K562 (cell line): ENCODE data around the gene NPB. TPM values are rescaled to one million over a fixed set of nuclear protein-coding genes. Genes with fewer than 3 reads are reported as not detected.

Experiments used
- ATAC-seq: fragments of 200-7000 bp; cut with Tn5 transposase; 3 replicates; pipeline ENCODE4 v1.9.1; 2020; ENCODE audit warnings: moderate library complexity
- BruUV-seq: library from RNA; stranded (reverse); fragments of 400-500 nt; replicated peaks from 2 replicates; lab custom pipeline; 2021; lab: Mats Ljungman, UMichigan
- CTCF ChIA-PET: fragments of 300-600 bp; formaldehyde crosslinking; extraction: SDS; loops from one replicate; lab custom pipeline; 2021; ENCODE audit warnings: low intra/inter-chr PET ratio; lab: Yijun Ruan, JAX
- POLR2A ChIA-PET: fragments of 300-600, 350-650 bp; sonication (Branson Sonifier 250); formaldehyde crosslinking; extraction: SDS; loops from one replicate; lab custom pipeline; 2021; ENCODE audit warnings: antibody characterized with exemption, inconsistent platforms; lab: Yijun Ruan, JAX
- DNase-seq, 4 experiments: peaks; one replicate each; pipeline versions ENCODE4 v3.0.0 to v3.0.0-alpha.2; 2011 to 2018; ENCODE audit warnings: low spot score in 3 of 4, mixed read lengths in 3 of 4; ENCODE audit errors: extremely low read depth in 1 of 4
- FAIRE-seq: peaks from 2 replicates; lab custom pipeline; 2011; peaks lifted over from hg19 to GRCh38; lab: Jason Lieb, UNC
- H2AFZ ChIP-seq: 2 replicates; pipeline ENCODE4 v1.6.0; 2011; ENCODE audit warnings: low read depth, low read length, control low read depth, inconsistent platforms
- H3K27ac ChIP-seq: fragments of 200-600 bp; 3 replicates; pipeline ENCODE4 v1.8.0; 2011; ENCODE audit warnings: low read depth, mild to moderate bottlenecking, control low read depth, inconsistent platforms, low read length, moderate library complexity, mixed read lengths; ENCODE audit errors: extremely low read depth
- H3K27me3 ChIP-seq, 2 experiments: fragments of 300-600 bp in 1 of 2; 2 replicates in 1 of 2; 3 replicates in 1 of 2; pipeline versions ENCODE4 v1.6.0 to v1.8.0; 2011; ENCODE audit warnings: inconsistent platforms in 2 of 2, low read length in 2 of 2, mild to moderate bottlenecking in 1 of 2, mixed read lengths in 1 of 2, moderate library complexity in 1 of 2; ENCODE audit not compliant: control insufficient read depth in 2 of 2, insufficient read depth in 2 of 2
- H3K36me3 ChIP-seq: fragments of 300-600 bp; 3 replicates; pipeline ENCODE4 v1.8.0; 2011; ENCODE audit warnings: mild to moderate bottlenecking, low read length, inconsistent platforms; ENCODE audit not compliant: control insufficient read depth, insufficient read depth
- H3K4me1 ChIP-seq, 2 experiments: fragments of 200-600 bp in 1 of 2; replicated peaks in 1 of 2; 2 replicates in 1 of 2; 3 replicates in 1 of 2; pipeline versions ENCODE4 v1.5.1 to v1.8.0; 2011; ENCODE audit warnings: inconsistent platforms in 2 of 2, low read length in 2 of 2, mild to moderate bottlenecking in 1 of 2, mixed read lengths in 1 of 2, moderate library complexity in 1 of 2; ENCODE audit not compliant: control insufficient read depth in 2 of 2, insufficient read depth in 2 of 2
- H3K4me2 ChIP-seq: 2 replicates; pipeline ENCODE4 v1.6.1; 2011; ENCODE audit warnings: low read length, control low read depth, inconsistent platforms, mixed read lengths; ENCODE audit not compliant: insufficient read depth
- H3K4me3 ChIP-seq: fragments of 200-600 bp; sonication (generic), shearing (Covaris generic); 2 replicates; pipeline ENCODE4 v1.5.1; 2016; ENCODE audit warnings: control low read depth, inconsistent platforms
- H3K79me2 ChIP-seq: fragments of 200-600 bp; 3 replicates; pipeline ENCODE4 v1.8.0; 2011; ENCODE audit warnings: low read length, inconsistent platforms; ENCODE audit not compliant: control insufficient read depth, insufficient read depth
- H3K9ac ChIP-seq, 2 experiments: 2 replicates each; pipeline versions ENCODE4 v1.6.0 to v1.6.1; 2011; ENCODE audit warnings: low read depth in 2 of 2, low read length in 2 of 2, control low read depth in 1 of 2, inconsistent platforms in 1 of 2, mild to moderate bottlenecking in 1 of 2, mixed read lengths in 1 of 2; ENCODE audit not compliant: insufficient read depth in 1 of 2
- H3K9me1 ChIP-seq: one replicate; pipeline ENCODE4 v1.6.0; 2011; ENCODE audit warnings: inconsistent platforms, mild to moderate bottlenecking, low read length, moderate library complexity; ENCODE audit not compliant: control insufficient read depth, insufficient read depth
- H3K9me3 ChIP-seq: replicated peaks from 2 replicates; pipeline ENCODE4 v1.5.1; 2011; ENCODE audit warnings: low read depth, low read length, inconsistent platforms; ENCODE audit not compliant: control insufficient read depth, insufficient read depth
- H4K20me1 ChIP-seq: replicated peaks from 2 replicates; pipeline ENCODE4 v1.6.1; 2011; ENCODE audit warnings: low read length, inconsistent platforms, mixed read lengths; ENCODE audit not compliant: control insufficient read depth, insufficient read depth
- BCOR ChIP-seq: fragments of 450-650 bp; IDR thresholded peaks from 2 replicates; pipeline ENCODE4 v1.6.1; 2016
- GTF2A2 ChIP-seq: IDR thresholded peaks from 2 replicates; pipeline ENCODE4 v1.6.1; 2016; ENCODE audit warnings: mild to moderate bottlenecking, missing genetic modification characterization, missing compliant biosample characterization
- MEIS2 ChIP-seq: fragments of 450-650 bp; IDR thresholded peaks from 2 replicates; pipeline ENCODE4 v1.6.1; 2014; ENCODE audit warnings: mild to moderate bottlenecking; ENCODE audit not compliant: partially characterized antibody
- ZNF121 ChIP-seq: sonication (generic); formaldehyde crosslinking; conservative IDR thresholded peaks from 2 replicates; pipeline ENCODE4 v1.8.0; 2022; ENCODE audit warnings: missing genetic modification reagents
- WGBS: fragments of 100-300 bp; shearing (Covaris generic); methylation state at CpG from one replicate; pipeline ENCODE4 v1.1.6; 2016; ENCODE audit warnings: low coverage, mixed read lengths; ENCODE audit not compliant: insufficient coverage; ENCODE audit errors: missing lambda C conversion rate; 5-methylcytosine and 5-hydroxymethylcytosine counted together
- in situ Hi-C: fragments of 300-500 bp; cut with MboI; formaldehyde crosslinking; loops from 4 replicates; pipeline ENCODE4 v1.15.0; 2018; ENCODE audit warnings: inconsistent platforms, mixed read lengths
- intact Hi-C: fragments of 100-400 bp; cut with micrococcal nuclease; formaldehyde crosslinking; loops from 2 replicates; pipeline ENCODE4 v1.14.2; 2022
- polyA plus RNA-seq, 8 experiments: library from polyadenylated mRNA; depleted of rRNA in 4 of 8; stranded (reverse) in 5 of 8; unstranded in 3 of 8; fragments of >200 nt; fragmentation: Nextera tagmentation in 2 of 8; fragmentation: Illumina TruSeq in 1 of 8; extraction: Ambion mirVana in 2 of 8; extraction: Trizol in 1 of 8; gene quantifications; 2 replicates each; pipeline versions ENCODE4 v1.2.1 to v1.2.3, GENCODE V29; 2011 to 2014; ENCODE audit warnings: inconsistent platforms in 1 of 8, missing spikeins in 1 of 8
- total RNA-seq, 7 experiments: library from RNA; depleted of rRNA in 6 of 7; stranded (reverse); fragments of >200 nt in 6 of 7; fragmentation: Illumina TruSeq in 2 of 7; extraction: Trizol in 2 of 7; gene quantifications; 2 replicates each; pipeline versions ENCODE4 v1.2.1 to v1.2.3, GENCODE V29; 2011 to 2021; ENCODE audit warnings: low replicate concordance in 1 of 7
- TF ChIP-seq, protein P1 (sequence below): sonication (generic); formaldehyde crosslinking; IDR thresholded peaks from 2 replicates; pipeline ENCODE4 v1.8.1; 2023; ENCODE audit warnings: mild to moderate bottlenecking, missing genetic modification reagents

Gene NPB
- total and polyA plus RNA-seq, 9 of the 15 experiments (the other 6 are each of a cell fraction or from before 2014, with no cell fraction given) = 0.03 to 0.61 (median 0.14) TPM; not detected in 2

DNA sequence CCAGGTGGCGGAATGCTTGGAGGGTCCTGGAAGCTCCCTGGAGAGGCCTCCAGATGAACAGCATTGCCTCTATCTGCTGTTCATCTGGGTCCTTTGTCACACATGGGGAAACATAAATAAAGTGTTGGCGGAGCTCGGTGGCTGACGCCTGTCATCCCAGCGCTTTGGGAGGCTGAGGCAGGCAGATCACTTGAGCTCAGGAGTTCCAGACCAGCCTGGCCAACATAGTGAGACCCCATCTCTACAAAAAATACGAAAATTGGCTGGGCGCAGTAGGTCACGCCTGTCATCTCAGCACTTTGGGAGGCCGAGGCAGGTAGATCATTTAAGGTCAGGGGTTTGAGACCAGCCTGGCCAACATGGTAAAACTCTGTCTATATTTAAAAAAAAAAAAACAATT, 42.8 kb downstream of the NPB start:
- intact Hi-C loops = no loop called here
- FAIRE-seq = no peak
- H3K4me3 ChIP-seq = no peak overlapping the region
- no peaks in the 10 kb centered on the region for H3K79me2 ChIP-seq
- no peaks in the 10 kb centered on the region for H3K9me1 ChIP-seq
- H3K27ac ChIP-seq = no peak overlapping the region
- 65% methylated on average over 9 of the region's 9 CpGs for WGBS
- no peaks in the 10 kb centered on the region for H4K20me1 ChIP-seq
- peaks cover 0 to 35% of the 10 kb centered on the region in 2 experiments; a peak in 3 of 5 replicates for H3K4me1 ChIP-seq
- H3K9ac ChIP-seq = no peak overlapping the region
- H2AFZ ChIP-seq = peak overlapping the region; percentile 15; the same call in 1 of the 2 replicates
- peak; percentile 93 for TF ChIP-seq ZNF121 (CRISPR knock-in tag)
- TF ChIP-seq MEIS2 = peak; percentile 17
- no peak for TF ChIP-seq GTF2A2
- TF ChIP-seq, protein P1, sequence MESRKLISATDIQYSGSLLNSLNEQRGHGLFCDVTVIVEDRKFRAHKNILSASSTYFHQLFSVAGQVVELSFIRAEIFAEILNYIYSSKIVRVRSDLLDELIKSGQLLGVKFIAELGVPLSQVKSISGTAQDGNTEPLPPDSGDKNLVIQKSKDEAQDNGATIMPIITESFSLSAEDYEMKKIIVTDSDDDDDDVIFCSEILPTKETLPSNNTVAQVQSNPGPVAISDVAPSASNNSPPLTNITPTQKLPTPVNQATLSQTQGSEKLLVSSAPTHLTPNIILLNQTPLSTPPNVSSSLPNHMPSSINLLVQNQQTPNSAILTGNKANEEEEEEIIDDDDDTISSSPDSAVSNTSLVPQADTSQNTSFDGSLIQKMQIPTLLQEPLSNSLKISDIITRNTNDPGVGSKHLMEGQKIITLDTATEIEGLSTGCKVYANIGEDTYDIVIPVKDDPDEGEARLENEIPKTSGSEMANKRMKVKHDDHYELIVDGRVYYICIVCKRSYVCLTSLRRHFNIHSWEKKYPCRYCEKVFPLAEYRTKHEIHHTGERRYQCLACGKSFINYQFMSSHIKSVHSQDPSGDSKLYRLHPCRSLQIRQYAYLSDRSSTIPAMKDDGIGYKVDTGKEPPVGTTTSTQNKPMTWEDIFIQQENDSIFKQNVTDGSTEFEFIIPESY (CRISPR knock-in tag) = 0 out of 2 replicates have a peak, but pooled peaks have one; percentile 35
- TF ChIP-seq BCOR = peak; percentile 38; the same call in 1 of the 2 replicates
- TF ChIP-seq, all 486 proteins: peak for 4
- ATAC-seq (no peak), DNase-seq (no peak)
- Histone ChIP-seq H3K27me3 (no peaks in the 10 kb centered on the region), H3K36me3 (no peaks in the 10 kb centered on the region), H3K4me2 (no peak overlapping the region), H3K9me3 (no peaks in the 10 kb centered on the region)
- ChIA-PET POLR2A (interaction anchor here (1.1 to 1.7 kb wide), 3 partner anchors 9 to 18 kb away, joined by 3 to 7 read pairs (median 3); no protein-coding TSS in a partner anchor), CTCF (no interaction called here)
- BruUV-seq = no TSS peak
- in situ Hi-C loops = no loop called here
